HG02678 (cell line): ENCODE results near the gene GTF3C4.

Source experiments
- ATAC-seq: cut with Tn5 transposase; IDR thresholded peaks from one replicate; pipeline ENCODE4 v1.9.1; 2021; ENCODE audit warnings: mild to moderate bottlenecking, moderate library complexity; ENCODE audit not compliant: unreplicated experiment

Gene GTF3C4, protein sequence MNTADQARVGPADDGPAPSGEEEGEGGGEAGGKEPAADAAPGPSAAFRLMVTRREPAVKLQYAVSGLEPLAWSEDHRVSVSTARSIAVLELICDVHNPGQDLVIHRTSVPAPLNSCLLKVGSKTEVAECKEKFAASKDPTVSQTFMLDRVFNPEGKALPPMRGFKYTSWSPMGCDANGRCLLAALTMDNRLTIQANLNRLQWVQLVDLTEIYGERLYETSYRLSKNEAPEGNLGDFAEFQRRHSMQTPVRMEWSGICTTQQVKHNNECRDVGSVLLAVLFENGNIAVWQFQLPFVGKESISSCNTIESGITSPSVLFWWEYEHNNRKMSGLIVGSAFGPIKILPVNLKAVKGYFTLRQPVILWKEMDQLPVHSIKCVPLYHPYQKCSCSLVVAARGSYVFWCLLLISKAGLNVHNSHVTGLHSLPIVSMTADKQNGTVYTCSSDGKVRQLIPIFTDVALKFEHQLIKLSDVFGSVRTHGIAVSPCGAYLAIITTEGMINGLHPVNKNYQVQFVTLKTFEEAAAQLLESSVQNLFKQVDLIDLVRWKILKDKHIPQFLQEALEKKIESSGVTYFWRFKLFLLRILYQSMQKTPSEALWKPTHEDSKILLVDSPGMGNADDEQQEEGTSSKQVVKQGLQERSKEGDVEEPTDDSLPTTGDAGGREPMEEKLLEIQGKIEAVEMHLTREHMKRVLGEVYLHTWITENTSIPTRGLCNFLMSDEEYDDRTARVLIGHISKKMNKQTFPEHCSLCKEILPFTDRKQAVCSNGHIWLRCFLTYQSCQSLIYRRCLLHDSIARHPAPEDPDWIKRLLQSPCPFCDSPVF

DNA sequence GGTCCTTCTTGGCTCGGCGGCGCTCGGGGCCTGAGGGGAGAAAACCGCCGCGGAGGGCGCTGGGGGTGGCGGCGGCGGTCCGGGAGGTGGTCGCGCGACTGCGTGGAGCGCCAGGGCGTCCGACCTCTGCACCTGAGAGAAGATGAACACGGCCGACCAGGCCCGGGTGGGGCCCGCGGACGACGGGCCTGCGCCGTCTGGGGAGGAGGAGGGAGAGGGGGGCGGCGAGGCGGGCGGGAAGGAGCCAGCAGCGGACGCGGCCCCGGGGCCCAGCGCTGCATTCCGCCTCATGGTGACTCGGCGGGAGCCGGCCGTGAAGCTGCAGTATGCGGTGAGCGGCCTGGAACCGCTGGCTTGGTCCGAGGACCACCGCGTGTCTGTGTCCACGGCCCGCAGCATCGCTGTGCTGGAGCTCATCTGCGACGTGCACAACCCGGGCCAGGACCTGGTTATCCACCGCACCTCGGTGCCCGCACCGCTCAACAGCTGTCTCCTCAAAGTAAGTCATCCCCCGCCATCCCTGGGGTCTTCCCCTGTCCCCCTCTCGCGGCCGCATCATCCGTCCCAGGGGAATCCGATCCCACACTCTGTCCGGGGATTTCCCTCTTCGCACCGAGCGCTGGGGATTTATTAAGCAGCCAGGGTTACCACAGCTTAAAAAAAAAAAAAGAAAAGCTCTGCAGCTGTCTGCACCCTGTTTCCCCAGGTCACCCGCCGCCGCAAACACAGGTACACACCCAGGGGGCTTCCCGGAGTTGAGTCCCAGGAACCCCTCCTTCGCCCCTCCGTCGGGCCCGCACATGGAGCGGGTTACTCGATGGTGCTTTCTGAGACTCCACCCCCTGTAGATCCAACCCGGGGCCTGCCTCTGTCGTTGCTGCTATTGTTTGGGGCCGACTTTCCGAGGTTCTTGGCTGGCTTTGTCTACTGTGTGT lies at the start of gene GTF3C4:
Gene GTF3C4, plus strand, starts transcription at position 8 of the 935 bp plus-strand sequence. Its CDS starts 135 bp downstream, at position 143.
- peak; percentile 52 for ATAC-seq

DNA sequence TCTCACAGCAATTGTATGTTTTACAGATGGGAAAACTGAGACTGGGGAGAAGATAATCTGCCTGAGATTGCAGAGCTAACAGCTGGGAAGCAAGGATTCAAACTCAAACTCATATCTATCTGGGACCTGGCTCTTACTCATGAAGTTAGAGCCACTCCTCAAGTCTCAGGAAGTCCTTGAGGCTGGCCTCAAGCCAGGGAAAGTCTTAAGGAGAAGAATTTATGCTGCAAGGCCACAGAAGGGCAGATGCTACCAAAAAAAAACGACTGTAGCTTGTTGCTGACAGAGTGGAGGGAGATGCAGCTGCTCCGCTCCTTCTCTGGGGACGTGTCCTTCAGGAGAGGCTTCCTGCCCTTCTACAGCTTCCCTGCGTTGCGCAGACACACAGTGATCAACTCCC lies 48.1 kb upstream of the GTF3C4 start:
- ATAC-seq, result no peak

DNA sequence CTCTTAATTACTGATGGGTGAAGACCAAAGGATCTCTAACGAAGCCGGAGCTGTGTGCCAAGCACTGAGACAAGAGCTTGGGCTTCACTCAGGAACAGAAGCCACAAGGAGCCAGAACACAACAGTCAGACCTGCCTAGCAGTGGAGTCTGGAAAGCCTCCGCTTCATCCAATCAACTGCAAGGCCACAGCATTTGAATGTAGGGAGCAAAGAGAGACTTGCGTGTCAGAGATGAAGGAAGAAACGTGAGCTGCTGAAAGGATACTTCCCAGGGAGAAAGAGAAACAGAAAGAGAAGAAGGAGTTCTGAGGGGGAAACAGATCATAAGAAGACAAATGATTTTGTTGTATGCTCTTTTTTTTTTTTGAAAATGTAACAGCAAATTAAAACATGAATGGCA lies 44.0 kb upstream of the GTF3C4 start:
- ATAC-seq, result no peak

DNA sequence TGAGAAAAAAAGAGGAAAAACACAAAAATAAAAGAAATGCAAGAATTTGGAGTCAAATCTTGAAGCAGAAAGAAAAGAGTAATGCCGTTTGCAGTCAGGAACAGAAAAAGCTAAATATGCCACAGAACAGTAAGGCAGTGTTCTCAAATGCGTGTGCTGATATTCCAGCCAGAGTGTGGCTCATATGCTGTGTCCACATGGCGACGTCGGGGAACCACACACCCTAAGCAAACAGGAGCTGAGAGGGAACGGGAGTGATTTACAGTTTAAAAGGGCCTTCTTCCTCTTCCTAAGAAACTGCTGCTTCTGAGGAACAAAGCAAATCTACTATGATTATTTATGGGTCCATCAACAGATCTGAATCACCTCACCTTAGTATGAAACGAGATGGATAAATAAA lies 43.2 kb upstream of the GTF3C4 start:
- no peak for ATAC-seq

DNA sequence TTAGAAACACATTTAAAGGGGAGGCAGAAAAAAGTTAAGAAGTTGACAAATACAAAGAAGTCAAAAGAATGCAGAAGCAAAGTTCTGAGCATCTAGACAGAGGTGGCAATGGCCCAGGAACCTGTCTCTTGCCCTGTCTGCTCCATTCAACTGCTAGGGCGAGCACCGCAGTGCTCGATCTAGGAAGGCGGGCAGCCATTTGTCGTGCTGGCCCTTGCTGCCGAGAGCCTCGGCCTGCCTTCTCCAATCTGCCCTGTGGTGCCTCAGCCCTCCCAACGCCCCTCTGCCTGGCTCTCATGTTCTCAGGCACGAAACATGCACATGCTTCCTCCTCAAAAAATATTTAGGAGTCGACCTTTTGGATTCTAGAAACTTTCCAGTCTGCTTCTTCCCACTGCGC lies 42.7 kb upstream of the GTF3C4 start:
- no peak for ATAC-seq

DNA sequence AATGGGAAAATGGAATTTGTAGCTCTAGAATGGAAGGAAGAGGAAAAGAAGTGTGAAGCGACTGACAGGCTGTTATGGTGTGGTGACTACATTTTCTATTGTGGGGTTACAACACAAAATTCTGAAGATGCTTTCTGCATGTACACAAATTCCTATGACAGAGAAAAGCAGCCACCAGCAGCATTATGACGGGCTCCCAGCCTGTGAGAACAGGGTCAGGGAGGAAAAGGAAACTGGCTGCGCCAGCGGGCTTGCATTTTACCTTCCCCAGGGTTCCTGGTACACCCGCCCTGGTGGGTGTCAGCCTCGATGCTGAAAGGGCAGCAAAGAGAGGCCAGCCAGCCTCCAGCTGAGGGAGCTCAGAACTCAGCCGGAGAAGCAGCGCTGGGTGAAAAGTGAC lies 41.5 kb upstream of the GTF3C4 start:
- ATAC-seq, result no peak

DNA sequence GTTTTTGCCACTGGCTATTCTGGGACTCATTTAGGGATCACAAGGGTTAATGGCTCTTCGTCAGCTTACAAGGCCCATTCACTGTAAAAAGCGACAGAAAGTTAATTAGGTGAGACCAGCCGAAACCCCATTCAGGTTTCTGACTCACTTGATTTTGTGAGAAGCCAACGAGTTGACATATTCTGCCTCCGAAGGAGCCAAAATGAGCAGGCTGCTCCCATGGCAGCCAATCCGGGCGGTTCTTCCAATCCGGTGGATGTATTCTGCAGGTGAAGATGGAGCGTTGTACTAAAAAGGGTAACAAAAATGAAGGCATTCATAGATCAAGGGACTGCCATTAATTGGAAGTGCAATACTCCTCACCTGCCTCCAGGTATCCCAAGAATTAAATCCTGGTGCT lies 40.1 kb upstream of the GTF3C4 start:
- no peak for ATAC-seq

DNA sequence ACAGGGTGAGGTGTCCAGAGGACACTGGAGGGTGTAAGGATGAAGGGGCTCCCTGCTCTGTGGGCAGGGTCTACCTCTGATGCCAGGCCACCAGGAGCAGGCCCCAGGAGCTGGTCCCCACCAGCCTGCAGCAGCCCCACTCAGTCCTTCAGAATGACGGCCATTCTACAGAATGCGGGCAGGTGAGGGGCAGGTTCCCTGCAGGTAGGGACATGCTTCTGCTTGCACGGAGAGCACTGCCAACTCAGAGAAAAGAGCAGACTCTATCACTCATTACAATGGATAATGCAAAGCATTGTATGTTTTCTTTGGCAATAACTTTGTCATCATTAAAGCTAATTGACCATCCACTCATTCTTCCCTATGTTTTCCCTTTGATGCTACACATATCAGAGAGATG lies 39.5 kb upstream of the GTF3C4 start:
- ATAC-seq, result no peak

DNA sequence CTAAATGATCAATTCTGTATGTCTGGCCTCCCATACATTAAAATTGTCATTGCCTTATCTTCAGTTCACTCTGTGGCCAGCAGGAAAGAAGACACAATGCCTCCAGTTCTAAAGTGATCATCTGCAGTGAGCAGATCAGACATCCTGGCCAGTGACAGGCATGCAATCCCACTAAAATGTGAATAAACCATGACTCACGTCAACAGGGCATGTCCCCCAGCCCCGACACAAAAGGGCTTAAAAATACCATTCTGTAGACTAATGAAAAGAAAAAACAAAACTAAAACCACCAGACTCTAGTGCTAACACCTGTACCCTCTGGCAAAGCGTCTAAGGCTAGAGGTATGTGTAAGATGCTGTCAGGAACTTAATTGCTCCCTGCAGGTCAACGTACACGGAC lies 39.0 kb upstream of the GTF3C4 start:
- no peak for ATAC-seq

DNA sequence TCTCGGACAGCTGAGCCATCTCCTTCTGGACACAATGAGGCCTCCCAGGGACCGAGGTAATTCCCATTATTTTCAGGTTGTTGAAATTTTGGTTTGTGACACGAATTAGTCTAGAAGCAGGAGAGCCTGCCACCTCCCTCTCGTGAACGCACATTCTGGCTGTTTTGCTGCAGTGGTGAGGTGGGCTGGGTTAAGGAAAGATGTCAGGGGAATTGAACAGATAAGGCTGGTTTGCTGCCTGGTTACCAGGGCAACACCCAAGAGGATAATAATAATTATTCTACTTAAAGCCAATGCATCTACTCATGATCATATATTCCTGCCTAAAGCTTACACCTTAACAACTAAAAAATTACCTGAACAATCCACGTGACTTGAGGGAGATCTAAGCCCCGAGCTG lies 38.6 kb upstream of the GTF3C4 start:
- ATAC-seq, result no peak

DNA sequence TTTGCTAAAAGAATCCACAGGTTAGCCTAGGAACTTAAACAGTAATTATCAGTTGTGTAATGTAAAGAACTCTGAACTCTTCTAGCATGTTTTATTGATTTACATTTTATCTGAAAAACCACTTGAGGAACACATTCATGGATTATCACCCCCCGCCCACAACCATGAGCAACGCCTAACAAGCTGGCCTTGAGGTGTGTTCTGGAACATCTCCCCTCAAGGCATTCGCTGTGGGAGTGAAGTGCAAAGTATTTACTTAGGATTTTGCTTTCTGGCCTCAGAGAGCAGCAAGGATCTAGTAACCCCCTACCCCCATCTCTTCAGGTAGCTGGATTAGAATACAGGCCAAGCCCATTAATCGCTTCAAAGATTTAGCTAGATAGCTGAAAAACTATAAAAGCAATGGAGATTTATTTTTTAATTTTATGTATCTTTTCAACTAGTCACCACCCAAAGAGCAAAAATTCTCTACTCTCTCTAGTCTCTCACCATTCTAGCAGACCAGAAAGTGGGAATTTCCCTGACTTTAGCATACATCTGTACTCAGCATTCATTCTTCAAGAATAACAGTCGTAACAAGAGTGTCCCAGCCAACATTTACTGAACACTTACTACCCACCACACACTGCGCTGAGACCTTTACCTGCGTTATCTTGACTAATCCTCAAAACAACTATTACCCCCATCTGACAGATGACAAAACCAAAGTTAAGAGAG lies 37.7 kb upstream of the GTF3C4 start:
- ATAC-seq, result no peak

DNA sequence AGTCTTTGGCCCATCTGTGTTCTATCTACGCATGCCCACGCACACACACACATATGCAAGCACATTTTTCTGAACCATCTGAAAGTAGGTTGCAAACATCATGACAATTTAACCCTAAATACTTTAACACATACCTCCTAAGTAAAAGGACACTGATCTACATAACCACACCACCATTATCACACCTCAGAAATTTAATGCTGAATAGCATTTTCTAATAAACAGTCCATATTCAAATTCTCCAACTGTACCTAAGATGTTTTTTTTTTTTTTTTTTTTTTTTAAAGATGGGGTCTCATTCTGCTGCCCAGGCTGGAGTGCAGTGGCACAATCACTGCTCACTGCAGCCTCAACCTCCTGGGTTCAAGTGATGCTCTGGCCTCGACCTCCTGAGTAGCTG lies 35.9 kb upstream of the GTF3C4 start:
- no peak for ATAC-seq

DNA sequence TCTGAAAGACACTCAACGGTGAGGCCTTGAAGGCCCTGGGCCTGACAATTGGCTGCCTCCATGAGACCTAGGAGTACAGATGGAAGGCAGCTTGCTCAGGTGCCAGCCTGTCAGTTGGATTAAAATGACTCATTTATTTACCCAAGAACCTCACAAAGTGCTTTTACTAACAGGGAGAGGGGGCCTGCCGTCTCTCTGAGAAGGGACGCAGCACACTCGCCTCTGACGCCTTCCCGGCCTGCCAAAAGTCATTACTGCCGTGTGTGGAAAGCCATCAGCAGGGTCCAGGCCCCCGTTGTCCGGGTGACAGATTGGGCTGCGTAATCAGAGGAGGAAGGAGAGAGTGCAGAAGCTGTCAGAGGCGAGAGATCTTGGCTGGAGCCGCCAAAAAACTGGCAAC lies 32.9 kb upstream of the GTF3C4 start:
- no peak for ATAC-seq

DNA sequence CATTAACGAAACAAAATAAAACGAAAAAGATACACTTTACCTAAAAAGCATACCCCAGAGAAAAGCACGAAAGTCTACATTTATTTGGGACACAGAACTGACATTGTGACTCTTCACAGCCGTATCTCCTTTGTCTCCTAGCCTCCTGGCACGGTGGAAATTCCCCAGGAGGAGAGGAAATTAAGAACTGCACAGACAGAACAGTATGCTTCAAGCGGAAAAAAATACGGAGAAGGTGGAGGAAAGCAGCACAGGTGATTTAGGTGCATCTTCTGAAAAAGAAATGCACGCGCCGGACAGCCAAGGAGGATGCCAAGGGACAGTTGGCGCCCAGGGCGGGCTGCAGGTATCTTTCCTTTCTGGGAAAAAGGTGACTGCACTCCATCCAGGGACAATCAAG lies 32.5 kb upstream of the GTF3C4 start:
- no peak for ATAC-seq

DNA sequence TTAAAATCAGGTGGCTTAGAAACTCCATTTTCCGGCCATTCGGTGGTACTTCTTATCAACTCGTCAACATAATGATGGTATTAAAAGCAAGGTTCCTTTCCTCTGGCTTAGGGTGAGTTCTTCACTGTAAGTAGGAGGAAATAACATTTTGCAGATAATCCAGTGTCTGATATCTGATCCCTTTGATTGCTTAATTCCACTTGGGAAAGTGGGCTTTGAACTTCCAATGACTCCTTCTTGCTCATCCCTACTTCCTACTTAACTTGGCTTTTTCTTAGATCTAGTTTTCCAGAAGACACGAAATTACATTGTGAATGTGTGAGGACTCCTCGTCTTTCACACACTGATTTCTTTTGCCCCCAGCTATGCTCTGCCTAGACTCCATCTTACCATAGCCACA lies 32.0 kb upstream of the GTF3C4 start:
- no peak for ATAC-seq

DNA sequence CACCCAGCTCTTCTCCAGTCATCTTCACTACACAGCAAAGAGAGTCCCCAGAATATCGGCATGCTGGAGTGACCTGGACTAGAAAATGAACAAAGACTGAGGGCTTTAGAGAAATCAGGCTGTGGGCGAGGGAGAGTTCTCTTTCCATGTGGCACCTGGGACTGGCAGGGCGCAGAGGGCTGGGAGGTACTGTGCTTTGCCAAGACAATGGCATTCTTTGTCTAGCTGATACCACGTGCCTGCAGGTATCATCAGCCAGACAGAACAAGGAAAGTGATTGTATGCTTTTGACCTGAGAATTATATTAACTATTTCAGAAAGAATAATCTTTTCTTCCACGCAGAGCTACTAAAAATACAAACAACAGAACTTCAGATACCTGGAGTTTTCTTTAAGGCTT lies 30.9 kb upstream of the GTF3C4 start:
- ATAC-seq, result no peak

DNA sequence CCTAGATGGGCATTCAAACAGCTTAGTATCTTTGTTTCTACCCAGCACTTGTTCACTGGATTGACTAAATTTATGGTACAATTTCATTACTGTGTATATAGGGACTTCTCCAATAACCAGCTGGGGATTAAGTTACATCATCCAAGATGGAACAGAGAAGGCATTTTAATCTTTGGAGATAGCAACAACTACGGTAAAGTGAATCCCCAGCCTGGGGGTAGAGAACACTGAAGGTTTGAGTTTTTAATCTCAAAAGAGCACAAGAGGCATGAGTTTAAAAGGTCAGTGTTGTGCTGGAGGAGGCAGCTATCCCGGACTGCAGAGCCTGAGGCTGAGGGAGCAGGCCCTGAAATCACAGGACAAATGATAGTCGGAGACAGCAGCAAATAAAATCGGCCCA lies 29.0 kb upstream of the GTF3C4 start:
- no peak for ATAC-seq

DNA sequence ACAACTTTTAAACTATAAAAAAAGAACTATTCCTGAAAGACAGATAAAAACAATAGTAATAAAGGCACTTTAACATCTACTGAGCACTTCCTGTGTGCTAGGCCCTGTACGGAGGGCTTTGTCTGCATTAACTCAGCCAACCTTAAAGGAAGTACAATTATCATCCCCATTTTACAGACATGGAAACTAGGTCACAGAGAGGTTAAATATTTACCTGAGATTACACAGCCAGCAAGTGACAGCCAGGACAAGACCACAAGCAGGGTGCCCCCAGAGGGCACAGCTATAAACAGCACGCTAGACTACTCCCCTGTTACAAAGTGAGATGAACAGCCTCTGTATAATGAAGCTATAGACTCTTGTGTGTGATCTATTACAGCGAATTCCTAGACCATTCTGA lies 26.0 kb upstream of the GTF3C4 start:
- no peak for ATAC-seq

DNA sequence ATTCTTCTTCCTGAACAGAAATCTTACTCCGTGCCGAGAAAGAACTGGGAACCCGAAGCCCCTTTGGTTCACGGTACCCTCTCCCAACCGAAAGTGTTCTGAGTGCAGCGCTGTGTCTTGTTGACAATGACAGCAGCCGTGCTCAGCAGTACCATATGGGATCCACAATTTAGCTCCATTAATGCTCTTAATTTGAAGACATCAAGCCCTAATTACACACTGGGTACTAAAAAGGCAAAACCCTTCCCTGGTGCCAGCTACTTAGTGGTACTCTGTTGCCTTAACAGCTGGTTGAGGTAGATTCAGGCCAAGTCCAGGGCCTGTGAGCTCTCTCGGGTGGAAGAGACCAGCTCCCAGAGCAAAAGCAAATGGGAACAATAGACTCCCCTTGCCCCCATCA lies 25.0 kb upstream of the GTF3C4 start:
- no peak for ATAC-seq

DNA sequence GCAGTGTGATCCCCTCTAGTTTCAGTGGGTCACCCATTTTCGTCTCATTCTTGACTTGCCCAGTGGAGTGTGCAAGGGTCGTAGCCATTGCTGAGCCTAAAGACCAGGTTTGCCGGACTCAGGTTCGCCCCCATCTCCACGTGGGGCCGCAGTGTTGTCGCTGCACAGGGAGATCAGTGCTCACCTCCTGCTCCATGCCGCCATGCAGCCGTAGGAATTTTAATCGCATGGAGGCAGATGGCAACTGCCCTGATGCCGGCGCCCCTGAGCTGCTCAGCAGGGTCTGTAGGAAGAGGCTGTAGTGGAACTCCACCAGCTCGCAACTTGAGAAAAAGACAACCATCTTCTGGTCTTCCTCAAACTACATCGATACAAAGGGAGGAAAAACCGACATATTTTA lies 24.6 kb upstream of the GTF3C4 start:
- ATAC-seq, result no peak

DNA sequence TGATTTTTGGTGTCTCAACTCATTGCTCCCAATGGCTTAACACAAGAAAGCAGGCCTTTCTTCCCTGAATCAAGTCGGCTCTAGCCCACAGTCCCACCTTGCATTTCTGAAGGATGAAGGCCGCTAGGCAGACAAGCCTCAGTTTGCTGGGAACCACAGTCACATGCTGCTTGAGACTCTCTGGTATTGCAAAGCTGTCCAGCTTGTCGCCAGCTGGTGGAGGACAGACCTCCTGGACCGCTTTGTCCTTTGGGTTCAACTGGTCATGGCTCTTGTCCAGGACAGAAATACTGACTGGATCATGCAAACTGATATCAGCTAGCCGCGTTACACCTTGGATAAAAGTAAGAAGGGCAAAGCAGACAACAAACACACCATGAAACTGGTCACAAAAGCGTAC lies 23.5 kb upstream of the GTF3C4 start:
- no peak for ATAC-seq
